GM12865 (cell line): ENCODE measurements around the gene CPNE1.

Experiments used
- DNase-seq: peaks from one replicate; pipeline ENCODE4 v3.0.0; 2010; ENCODE audit warnings: low read depth
- H3K4me3 ChIP-seq: 2 replicates; pipeline ENCODE4 v1.5.1; 2011; ENCODE audit warnings: mild to moderate bottlenecking, low read depth, low read length, control low read depth
- TF ChIP-seq, protein P1 (sequence below): IDR thresholded peaks from 2 replicates; pipeline ENCODE4 v1.5.1; 2011; ENCODE audit warnings: low read length, control low read depth, low read depth, inconsistent platforms; ENCODE audit not compliant: insufficient read depth; ENCODE audit errors: missing control alignments

CPNE1 gene

GRCh38 chr20:35597186-35597585 is 67.5 kb downstream of the CPNE1 start:
- H3K4me3 ChIP-seq, result no peak overlapping the region
- TF ChIP-seq, protein P1, sequence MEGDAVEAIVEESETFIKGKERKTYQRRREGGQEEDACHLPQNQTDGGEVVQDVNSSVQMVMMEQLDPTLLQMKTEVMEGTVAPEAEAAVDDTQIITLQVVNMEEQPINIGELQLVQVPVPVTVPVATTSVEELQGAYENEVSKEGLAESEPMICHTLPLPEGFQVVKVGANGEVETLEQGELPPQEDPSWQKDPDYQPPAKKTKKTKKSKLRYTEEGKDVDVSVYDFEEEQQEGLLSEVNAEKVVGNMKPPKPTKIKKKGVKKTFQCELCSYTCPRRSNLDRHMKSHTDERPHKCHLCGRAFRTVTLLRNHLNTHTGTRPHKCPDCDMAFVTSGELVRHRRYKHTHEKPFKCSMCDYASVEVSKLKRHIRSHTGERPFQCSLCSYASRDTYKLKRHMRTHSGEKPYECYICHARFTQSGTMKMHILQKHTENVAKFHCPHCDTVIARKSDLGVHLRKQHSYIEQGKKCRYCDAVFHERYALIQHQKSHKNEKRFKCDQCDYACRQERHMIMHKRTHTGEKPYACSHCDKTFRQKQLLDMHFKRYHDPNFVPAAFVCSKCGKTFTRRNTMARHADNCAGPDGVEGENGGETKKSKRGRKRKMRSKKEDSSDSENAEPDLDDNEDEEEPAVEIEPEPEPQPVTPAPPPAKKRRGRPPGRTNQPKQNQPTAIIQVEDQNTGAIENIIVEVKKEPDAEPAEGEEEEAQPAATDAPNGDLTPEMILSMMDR, result no peak
- no peak for DNase-seq

- TF ChIP-seq, protein P1, result no peak
- no peak overlapping the region for H3K4me3 ChIP-seq
- DNase-seq, result no peak
Observed at GRCh38 chr20:35595901-35596300, 68.8 kb downstream of the CPNE1 start.

GRCh38 chr20:35595456-35595855 is 69.2 kb downstream of the CPNE1 start:
- TF ChIP-seq, protein P1, result no peak
- no peak for DNase-seq
- H3K4me3 ChIP-seq, result no peak overlapping the region

DNA sequence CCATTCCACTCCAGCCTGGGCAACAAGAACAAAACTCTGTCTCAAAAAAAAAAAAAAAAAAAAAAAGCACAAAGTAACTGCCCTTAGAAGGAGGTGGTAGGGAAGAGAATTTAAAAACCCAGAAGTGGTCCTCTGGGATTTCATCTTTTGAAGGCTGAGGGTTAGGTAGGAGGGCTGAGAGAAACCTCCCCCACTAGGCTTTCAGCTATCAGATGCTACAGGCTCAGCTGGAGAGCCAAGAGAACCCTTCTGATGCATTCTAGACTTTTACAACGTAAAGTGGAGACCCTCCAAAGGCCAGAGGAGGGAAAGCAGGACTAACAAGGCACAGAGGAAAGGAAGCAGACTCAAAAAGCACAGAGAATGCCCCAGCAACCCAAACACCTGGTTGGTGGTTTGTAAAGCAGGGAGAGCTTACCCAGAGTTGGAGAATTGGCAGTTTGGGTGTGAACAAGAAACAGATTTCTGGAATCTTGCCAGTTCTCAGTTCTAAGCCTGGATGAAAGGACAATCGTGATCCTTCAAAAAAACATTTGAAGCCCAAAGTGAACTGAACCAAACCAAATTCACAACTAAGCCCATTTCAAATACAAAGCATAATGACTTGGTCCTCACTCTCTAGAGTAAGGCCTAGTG is 72.2 kb downstream of the CPNE1 start:
- TF ChIP-seq, protein P1, result no peak
- H3K4me3 ChIP-seq, result no peak overlapping the region
- no peak for DNase-seq

GRCh38 chr20:35588397-35588796 is 76.3 kb downstream of the CPNE1 start:
- DNase-seq, result no peak
- TF ChIP-seq, protein P1, result no peak
- no peak overlapping the region for H3K4me3 ChIP-seq

DNA sequence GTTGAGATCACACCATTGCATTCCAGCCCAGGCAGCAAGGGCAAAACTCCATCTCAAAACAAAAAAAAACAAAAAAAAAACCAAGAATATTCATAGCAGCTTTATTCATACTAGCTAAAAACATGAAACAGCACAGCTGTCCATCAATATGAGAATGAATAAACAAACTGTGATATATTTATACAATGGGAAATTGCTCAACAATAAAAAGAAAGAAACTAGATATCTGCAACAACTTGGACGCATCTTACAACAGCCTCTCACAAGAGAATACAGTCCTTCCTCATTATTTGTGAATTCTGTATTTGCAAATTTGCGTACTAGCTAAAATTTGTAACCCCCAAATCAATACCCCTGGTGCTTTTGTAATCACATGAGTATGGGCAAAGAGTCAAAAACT is 77.3 kb downstream of the CPNE1 start:
- H3K4me3 ChIP-seq, result no peak overlapping the region
- DNase-seq, result no peak
- TF ChIP-seq, protein P1, result no peak
